GM23338 (cell line): Measurements from ENCODE around the gene XPO4. TPM values are rescaled to one million over a fixed set of nuclear protein-coding genes. Genes with fewer than 3 reads are reported as not detected.

Experiments
- ATAC-seq: fragments of 200-7000 bp; cut with Tn5 transposase; 3 replicates; pipeline ENCODE4 v1.9.1; 2020
- DNase-seq: peaks from one replicate; pipeline ENCODE4 v3.0.0-alpha.2; 2015; ENCODE audit warnings: low spot score
- H2AFZ ChIP-seq: fragments of 200-600 bp; sonication (generic); 2 replicates; pipeline ENCODE4 v1.8.0; 2016; ENCODE audit warnings: antibody characterized with exemption, mild to moderate bottlenecking, moderate library complexity
- H3F3A ChIP-seq: fragments of 200-600 bp; sonication (generic); replicated peaks from 2 replicates; pipeline ENCODE4 v1.8.0; 2017; ENCODE audit warnings: antibody characterized with exemption, mixed run types, low read depth
- H3K27ac ChIP-seq: fragments of 200-600 bp; sonication (generic); 2 replicates; pipeline ENCODE4 v1.6.1; 2016; ENCODE audit warnings: low read depth
- H3K27me3 ChIP-seq: fragments of 200-600 bp; sonication (generic); 2 replicates; pipeline ENCODE4 v1.8.0; 2016; ENCODE audit warnings: mild to moderate bottlenecking, mixed run types, moderate library complexity; ENCODE audit not compliant: insufficient read depth
- H3K36me3 ChIP-seq: fragments of 200-600 bp; sonication (generic); 2 replicates; pipeline ENCODE4 v1.8.0; 2016; ENCODE audit warnings: mild to moderate bottlenecking; ENCODE audit not compliant: insufficient read depth
- H3K4me1 ChIP-seq: fragments of 200-600 bp; sonication (generic); 2 replicates; pipeline ENCODE4 v1.8.0; 2016; ENCODE audit warnings: mild to moderate bottlenecking, moderate library complexity; ENCODE audit not compliant: insufficient read depth
- H3K4me2 ChIP-seq: fragments of 200-600 bp; sonication (generic); 2 replicates; pipeline ENCODE4 v1.7.1; 2017; ENCODE audit warnings: mixed run types
- H3K4me3 ChIP-seq: fragments of 200-600 bp; sonication (generic); 2 replicates; pipeline ENCODE4 v1.6.1; 2016; ENCODE audit warnings: mixed run types
- H3K79me2 ChIP-seq: fragments of 200-600 bp; sonication (generic); replicated peaks from 2 replicates; pipeline ENCODE4 v1.8.0; 2017; ENCODE audit warnings: mild to moderate bottlenecking; ENCODE audit not compliant: insufficient read depth
- H3K9me2 ChIP-seq: fragments of 200-600 bp; sonication (generic); 2 replicates; pipeline ENCODE4 v1.8.0; 2017; ENCODE audit not compliant: insufficient read depth
- H4K20me1 ChIP-seq: fragments of 200-600 bp; sonication (generic); replicated peaks from 2 replicates; pipeline ENCODE4 v1.8.0; 2017; ENCODE audit warnings: mild to moderate bottlenecking; ENCODE audit not compliant: insufficient read depth
- H3K27ac Mint-ChIP-seq: 2 replicates; pipeline ENCODE4 v1.8.0; 2020; ENCODE audit warnings: inconsistent platforms, mild to moderate bottlenecking, moderate library complexity, mixed read lengths
- H3K27me3 Mint-ChIP-seq: 3 replicates; pipeline ENCODE4 v1.8.0; 2022; ENCODE audit warnings: low read depth, mild to moderate bottlenecking, moderate library complexity, mixed read lengths, inconsistent platforms; ENCODE audit not compliant: insufficient read depth, poor library complexity
- H3K36me3 Mint-ChIP-seq: 3 replicates; pipeline ENCODE4 v1.8.0; 2021; ENCODE audit warnings: low read depth, mild to moderate bottlenecking, inconsistent platforms, moderate library complexity, mixed read lengths
- H3K4me1 Mint-ChIP-seq: 3 replicates; pipeline ENCODE4 v1.8.0; 2020; ENCODE audit warnings: mild to moderate bottlenecking, inconsistent platforms, mixed read lengths
- H3K4me3 Mint-ChIP-seq: 3 replicates; pipeline ENCODE4 v1.8.0; 2021; ENCODE audit warnings: moderate library complexity, mild to moderate bottlenecking, inconsistent platforms, mixed read lengths
- H3K9me3 Mint-ChIP-seq: 3 replicates; pipeline ENCODE4 v1.8.0; 2020; ENCODE audit warnings: moderate library complexity, mild to moderate bottlenecking, inconsistent platforms, mixed read lengths
- CTCF ChIP-seq, 2 experiments: fragments of 200-600 bp in 1 of 2; sonication (generic) in 1 of 2; conservative IDR thresholded peaks; 2 replicates each; pipeline versions ENCODE4 v1.5.1 to v1.6.1; 2016 to 2017; ENCODE audit warnings: antibody characterized with exemption in 2 of 2, low read depth in 2 of 2, mild to moderate bottlenecking in 2 of 2, moderate library complexity in 1 of 2
- ETS1 ChIP-seq: IDR thresholded peaks from 2 replicates; pipeline ENCODE4 v1.6.1; 2016; ENCODE audit warnings: antibody characterized with exemption
- EZH2phosphoT487 ChIP-seq: fragments of 200-600 bp; sonication (generic); IDR thresholded peaks from one replicate; pipeline ENCODE4 v1.8.1; 2018; ENCODE audit warnings: antibody characterized with exemption; ENCODE audit not compliant: unreplicated experiment
- JUNB ChIP-seq: IDR thresholded peaks from one replicate; pipeline ENCODE4 v1.6.1; 2016; ENCODE audit warnings: antibody characterized with exemption; ENCODE audit not compliant: unreplicated experiment
- POLR2AphosphoS5 ChIP-seq: IDR thresholded peaks from 2 replicates; pipeline ENCODE4 v1.6.1; 2016; ENCODE audit warnings: antibody characterized with exemption, low read depth
- REST ChIP-seq: IDR thresholded peaks from one replicate; pipeline ENCODE4 v1.6.1; 2018; ENCODE audit warnings: antibody characterized with exemption; ENCODE audit not compliant: unreplicated experiment
- STAT1 ChIP-seq: IDR thresholded peaks from one replicate; pipeline ENCODE4 v1.6.1; 2016; ENCODE audit warnings: antibody characterized with exemption; ENCODE audit not compliant: unreplicated experiment
- ZNF114 ChIP-seq: fragments of 250-450 bp; sonication (Bioruptor Pico); IDR thresholded peaks from 2 replicates; pipeline ENCODE4 v1.5.0; 2020; ENCODE audit warnings: mild to moderate bottlenecking, moderate library complexity
- ZNF331 ChIP-seq: fragments of 250-450 bp; sonication (Bioruptor Pico); IDR thresholded peaks from 2 replicates; pipeline ENCODE4 v1.5.0; 2020; ENCODE audit warnings: low read depth, mild to moderate bottlenecking, moderate library complexity
- ZNF462 ChIP-seq: fragments of 250-450 bp; sonication (Bioruptor Pico); IDR thresholded peaks from 2 replicates; pipeline ENCODE4 v1.5.0; 2020; ENCODE audit warnings: mild to moderate bottlenecking, moderate library complexity
- polyA plus RNA-seq: library from polyadenylated mRNA; unstranded; fragments of >200 nt; fragmentation: Nextera tagmentation; extraction: Ambion mirVana; gene quantifications from 2 replicates; pipeline ENCODE4 v1.2.1, GENCODE V29; 2016
- total RNA-seq: library from RNA; depleted of rRNA; stranded (reverse); fragments of >200 nt; shearing (Covaris generic); gene quantifications from 2 replicates; pipeline ENCODE4 v1.2.3, GENCODE V29; 2014

XPO4 gene
- total and polyA plus RNA-seq, 2 experiments from 2014 or later: 14.1 to 57.8 TPM

- TF ChIP-seq CTCF (conservative IDR thresholded peaks at IDR 0.05; ENCODE audit: low read depth in 2 of 2): no peak
- no peak for TF ChIP-seq ZNF114
Observed at GRCh38 chr13:20860844-20861243, 41.7 kb downstream of the XPO4 start (continued).

GRCh38 chr13:20856650-20857049, 45.9 kb downstream of the XPO4 start:
- no peaks in the 10 kb centered on the region for H3K9me2 ChIP-seq
- no peak overlapping the region for H3K27ac Mint-ChIP-seq
- no peak overlapping the region for H2AFZ ChIP-seq
- H3K4me1 ChIP-seq: no peaks in the 10 kb centered on the region
- no peaks in the 10 kb centered on the region for H3F3A ChIP-seq
- no peaks in the 10 kb centered on the region for H3K27me3 ChIP-seq
- no peak overlapping the region for H3K4me2 ChIP-seq
- H3K9me3 Mint-ChIP-seq: no peaks in the 10 kb centered on the region
- H3K4me3 ChIP-seq: no peak overlapping the region
- H3K4me1 Mint-ChIP-seq: no peaks in the 10 kb centered on the region
- H3K36me3 ChIP-seq: peaks cover 11% of the 10 kb centered on the region; the same call in 1 of the 2 replicates
- ATAC-seq (no peak), DNase-seq (no peak)
- peaks cover 42% of the 10 kb centered on the region for H3K79me2 ChIP-seq
- H4K20me1 ChIP-seq: peaks cover 18% of the 10 kb centered on the region; the same call in 1 of the 2 replicates
- peaks cover 24% of the 10 kb centered on the region for H3K36me3 Mint-ChIP-seq
- no peaks in the 10 kb centered on the region for H3K27me3 Mint-ChIP-seq
- H3K4me3 Mint-ChIP-seq: no peak overlapping the region
- H3K27ac ChIP-seq: no peak overlapping the region
- TF ChIP-seq EZH2phosphoT487 (no peak), JUNB (no peak), ZNF462 (CRISPR knock-in tag) (no peak), POLR2AphosphoS5 (no peak), ZNF331 (CRISPR knock-in tag) (no peak), CTCF (conservative IDR thresholded peaks at IDR 0.05; ENCODE audit: low read depth in 2 of 2) (no peak), ETS1 (no peak), ZNF114 (no peak), REST (no peak), STAT1 (no peak)
